ENCODE measurements around the gene FIGLA. TPM values are rescaled to one million over a fixed set of nuclear protein-coding genes. Genes with fewer than 3 reads are reported as not detected.

Gene FIGLA
- polyA plus RNA-seq, 1 donor = not detected

DNA sequence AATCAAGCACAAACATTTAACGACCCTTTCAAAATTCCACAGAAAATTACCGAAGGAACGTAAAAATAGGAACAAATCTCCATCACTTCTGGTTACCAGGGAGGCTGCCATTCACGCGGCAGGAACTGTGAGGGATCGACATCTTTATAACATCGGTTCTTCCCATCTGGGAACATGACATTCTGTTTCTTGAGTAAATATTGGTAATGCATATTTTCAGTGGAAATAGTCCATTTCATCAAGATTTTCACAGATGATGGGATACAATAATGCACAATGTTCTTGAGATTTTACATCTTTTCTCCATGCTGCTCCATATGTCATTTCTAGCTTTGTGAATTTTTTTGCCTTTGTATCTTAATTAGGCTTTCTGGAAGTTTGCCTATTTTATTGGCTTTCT is 32.5 kb downstream of the FIGLA start:
- no peaks in the 10 kb centered on the region for H3K36me3 ChIP-seq (ENCODE audit: control insufficient read depth, insufficient read depth, low read length)
- no peaks in the 10 kb centered on the region for H3K4me1 ChIP-seq (ENCODE audit: control insufficient read depth, insufficient read depth, low read length)
- H3K9me3 ChIP-seq (ENCODE audit: control insufficient read depth, low read depth, low read length) = no peaks in the 10 kb centered on the region
- H3K27me3 ChIP-seq (ENCODE audit: control insufficient read depth, insufficient read depth, low read length) = peaks cover 33% of the 10 kb centered on the region
- H3K27ac ChIP-seq (ENCODE audit: low read length) = no peak overlapping the region
- no peak for DNase-seq
- no peak overlapping the region for H3K4me3 ChIP-seq (ENCODE audit: low read length)
- 90% methylated on average over 4 of the region's 7 CpGs for WGBS (ENCODE audit: insufficient coverage, low lambda C conversion rate)

DNA sequence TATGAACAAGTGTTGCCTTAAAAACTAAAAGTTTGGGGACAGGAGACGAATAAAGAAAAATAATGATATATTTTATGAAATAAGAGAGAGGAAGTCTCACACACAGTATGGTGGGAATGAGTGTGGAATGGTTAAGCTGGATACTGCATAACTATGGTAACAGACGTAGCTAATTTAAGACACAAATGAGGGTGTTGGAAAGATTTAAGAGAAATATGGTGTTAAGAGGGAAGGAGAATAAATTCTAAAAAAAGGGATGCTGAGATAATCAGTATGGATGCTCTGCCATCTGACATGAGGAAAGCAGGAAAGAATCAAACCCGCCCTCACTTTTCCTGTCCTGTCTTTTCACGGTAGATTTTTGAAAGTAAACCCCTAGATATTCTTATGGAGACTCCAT is 33.1 kb downstream of the FIGLA start:
- no peaks in the 10 kb centered on the region for H3K4me1 ChIP-seq (ENCODE audit: control insufficient read depth, insufficient read depth, low read length)
- no peak overlapping the region for H3K4me3 ChIP-seq (ENCODE audit: low read length)
- peaks cover 37% of the 10 kb centered on the region for H3K27me3 ChIP-seq (ENCODE audit: control insufficient read depth, insufficient read depth, low read length)
- DNase-seq = no peak
- H3K27ac ChIP-seq (ENCODE audit: low read length) = no peak overlapping the region
- 78% methylated on average over 1 of the region's 4 CpGs for WGBS (ENCODE audit: insufficient coverage, low lambda C conversion rate)
- H3K36me3 ChIP-seq (ENCODE audit: control insufficient read depth, insufficient read depth, low read length) = no peaks in the 10 kb centered on the region
- no peaks in the 10 kb centered on the region for H3K9me3 ChIP-seq (ENCODE audit: control insufficient read depth, low read depth, low read length)

DNA sequence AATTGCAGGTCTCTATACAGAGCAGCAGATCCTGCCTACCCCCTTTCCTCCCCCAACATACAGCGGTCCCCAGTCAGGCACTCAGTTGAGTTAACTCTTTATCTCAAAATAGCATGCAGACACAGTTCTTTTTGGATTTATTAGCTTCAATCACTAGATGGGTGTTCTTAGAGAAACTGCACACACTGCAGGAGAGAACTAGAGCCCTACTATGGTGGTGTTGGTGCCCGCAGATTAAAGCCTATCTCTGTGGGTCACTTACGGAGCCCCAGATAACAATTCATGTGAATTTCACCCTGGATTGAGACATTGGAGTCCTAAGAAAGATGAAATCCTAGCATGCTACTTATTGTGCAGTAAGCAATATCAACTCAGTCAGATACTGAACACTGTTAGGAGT is 34.3 kb downstream of the FIGLA start:
- Histone ChIP-seq H3K4me1 (ENCODE audit: control insufficient read depth, insufficient read depth, low read length) (no peaks in the 10 kb centered on the region), H3K27ac (ENCODE audit: low read length) (no peak overlapping the region), H3K9me3 (ENCODE audit: control insufficient read depth, low read depth, low read length) (no peaks in the 10 kb centered on the region), H3K36me3 (ENCODE audit: control insufficient read depth, insufficient read depth, low read length) (no peaks in the 10 kb centered on the region), H3K27me3 (ENCODE audit: control insufficient read depth, insufficient read depth, low read length) (peaks cover 37% of the 10 kb centered on the region), H3K4me3 (ENCODE audit: low read length) (no peak overlapping the region)
- no CpG with 5 or more reads among the region's 3 CpGs for WGBS (ENCODE audit: insufficient coverage, low lambda C conversion rate)
- no peak for DNase-seq

DNA sequence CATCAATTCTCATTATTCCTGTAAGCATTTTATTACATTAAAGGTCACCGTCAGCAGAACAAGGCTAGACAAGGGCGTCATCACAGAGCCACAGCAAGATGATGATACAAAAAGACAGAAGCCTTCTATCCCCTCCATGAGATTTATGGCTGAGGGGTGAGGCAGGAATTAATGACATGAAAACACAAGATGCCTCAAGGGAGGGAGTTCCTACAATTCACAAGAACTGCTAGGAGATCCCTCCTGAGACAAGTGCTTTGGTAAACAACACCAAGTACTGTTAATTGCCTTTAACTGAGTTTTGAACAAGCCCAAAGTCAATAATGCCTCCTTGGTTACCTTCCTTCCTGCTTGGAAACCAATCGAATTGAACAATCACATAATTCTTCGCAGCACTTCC is 36.5 kb downstream of the FIGLA start:
- Histone ChIP-seq H3K27ac (ENCODE audit: low read length) (no peak overlapping the region), H3K36me3 (ENCODE audit: control insufficient read depth, insufficient read depth, low read length) (no peaks in the 10 kb centered on the region), H3K9me3 (ENCODE audit: control insufficient read depth, low read depth, low read length) (no peaks in the 10 kb centered on the region), H3K27me3 (ENCODE audit: control insufficient read depth, insufficient read depth, low read length) (peaks cover 37% of the 10 kb centered on the region), H3K4me3 (ENCODE audit: low read length) (no peak overlapping the region), H3K4me1 (ENCODE audit: control insufficient read depth, insufficient read depth, low read length) (no peaks in the 10 kb centered on the region)
- WGBS (ENCODE audit: insufficient coverage, low lambda C conversion rate) = 17% methylated on average over 2 of the region's 4 CpGs
- DNase-seq = no peak

- peaks cover 32% of the 10 kb centered on the region for H3K27me3 ChIP-seq (ENCODE audit: control insufficient read depth, insufficient read depth, low read length)
Measured at GRCh38 chr2:70753031-70753430, 37.4 kb downstream of the FIGLA start.

GRCh38 chr2:70752396-70752795 is 38.0 kb downstream of the FIGLA start:
- H3K27ac ChIP-seq (ENCODE audit: low read length) = no peak overlapping the region
- 80% methylated on average over 1 of the region's 1 CpG for WGBS (ENCODE audit: insufficient coverage, low lambda C conversion rate)
- H3K9me3 ChIP-seq (ENCODE audit: control insufficient read depth, low read depth, low read length) = no peaks in the 10 kb centered on the region
- H3K36me3 ChIP-seq (ENCODE audit: control insufficient read depth, insufficient read depth, low read length) = no peaks in the 10 kb centered on the region
- H3K4me3 ChIP-seq (ENCODE audit: low read length) = no peak overlapping the region
- DNase-seq = no peak
- H3K4me1 ChIP-seq (ENCODE audit: control insufficient read depth, insufficient read depth, low read length) = no peaks in the 10 kb centered on the region
- peaks cover 32% of the 10 kb centered on the region for H3K27me3 ChIP-seq (ENCODE audit: control insufficient read depth, insufficient read depth, low read length)

More at GRCh38 chr2:70753031-70753430, 37.4 kb downstream of the FIGLA start:
- no peak overlapping the region for H3K4me3 ChIP-seq (ENCODE audit: low read length)
- no peaks in the 10 kb centered on the region for H3K36me3 ChIP-seq (ENCODE audit: control insufficient read depth, insufficient read depth, low read length)
- H3K27ac ChIP-seq (ENCODE audit: low read length) = no peak overlapping the region
- no peaks in the 10 kb centered on the region for H3K4me1 ChIP-seq (ENCODE audit: control insufficient read depth, insufficient read depth, low read length)
- no peaks in the 10 kb centered on the region for H3K9me3 ChIP-seq (ENCODE audit: control insufficient read depth, low read depth, low read length)
- no peak for DNase-seq

DNA sequence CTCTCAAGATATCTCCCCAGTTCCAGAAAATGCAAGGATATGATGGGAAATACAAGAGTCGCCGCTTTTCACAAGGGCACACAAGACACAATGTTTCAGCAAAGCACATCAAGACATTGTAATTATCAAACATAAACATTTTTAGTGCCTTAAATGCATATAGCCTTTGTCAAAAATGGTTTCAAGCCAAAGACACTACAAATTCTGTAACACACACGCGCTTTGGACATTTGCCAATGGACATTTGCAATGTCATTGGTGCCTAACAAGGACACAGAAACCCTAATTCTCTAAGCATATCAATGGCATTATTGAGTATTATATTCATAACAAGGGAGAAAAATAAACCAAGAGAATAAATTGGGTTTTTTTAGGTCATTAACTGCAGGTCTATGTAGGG is 38.6 kb downstream of the FIGLA start:
- Histone ChIP-seq H3K4me3 (ENCODE audit: low read length) (no peak overlapping the region), H3K4me1 (ENCODE audit: control insufficient read depth, insufficient read depth, low read length) (no peaks in the 10 kb centered on the region), H3K27ac (ENCODE audit: low read length) (no peak overlapping the region), H3K27me3 (ENCODE audit: control insufficient read depth, insufficient read depth, low read length) (peaks cover 32% of the 10 kb centered on the region), H3K36me3 (ENCODE audit: control insufficient read depth, insufficient read depth, low read length) (no peaks in the 10 kb centered on the region), H3K9me3 (ENCODE audit: control insufficient read depth, low read depth, low read length) (no peaks in the 10 kb centered on the region)
- 93% methylated on average over 3 of the region's 4 CpGs for WGBS (ENCODE audit: insufficient coverage, low lambda C conversion rate)
- DNase-seq = no peak

DNA sequence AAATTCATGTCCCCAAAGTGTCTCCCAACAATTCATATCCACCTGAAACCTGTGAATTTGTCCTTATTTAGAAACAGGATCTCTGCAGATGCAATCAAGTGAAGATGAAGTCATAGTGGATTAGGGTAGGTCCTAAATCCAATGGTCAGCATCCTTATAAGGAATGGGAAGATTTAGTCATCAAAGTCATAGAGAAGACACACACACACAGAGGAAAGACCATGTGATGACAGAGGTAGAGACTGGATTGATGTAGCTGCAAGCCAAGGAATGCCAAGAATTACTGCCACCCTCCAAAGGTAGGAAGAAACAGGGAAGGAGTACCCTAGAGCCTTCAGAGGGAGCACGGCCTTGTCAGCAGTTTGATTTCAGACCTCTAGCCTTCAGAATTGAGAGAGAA is 40.1 kb downstream of the FIGLA start:
- DNase-seq = no peak
- H3K4me1 ChIP-seq (ENCODE audit: control insufficient read depth, insufficient read depth, low read length) = no peaks in the 10 kb centered on the region
- H3K27ac ChIP-seq (ENCODE audit: low read length) = no peak overlapping the region
- peaks cover 30% of the 10 kb centered on the region for H3K27me3 ChIP-seq (ENCODE audit: control insufficient read depth, insufficient read depth, low read length)
- H3K36me3 ChIP-seq (ENCODE audit: control insufficient read depth, insufficient read depth, low read length) = no peaks in the 10 kb centered on the region
- H3K4me3 ChIP-seq (ENCODE audit: low read length) = no peak overlapping the region
- H3K9me3 ChIP-seq (ENCODE audit: control insufficient read depth, low read depth, low read length) = no peaks in the 10 kb centered on the region
- WGBS (ENCODE audit: insufficient coverage, low lambda C conversion rate) = no CpG with 5 or more reads among the region's 1 CpG

GRCh38 chr2:70748002-70748784 is 42.2 kb downstream of the FIGLA start:
- Histone ChIP-seq H3K4me1 (ENCODE audit: control insufficient read depth, insufficient read depth, low read length) (no peaks in the 10 kb centered on the region), H3K9me3 (ENCODE audit: control insufficient read depth, low read depth, low read length) (no peaks in the 10 kb centered on the region), H3K4me3 (ENCODE audit: low read length) (no peak overlapping the region), H3K27ac (ENCODE audit: low read length) (no peak overlapping the region), H3K27me3 (ENCODE audit: control insufficient read depth, insufficient read depth, low read length) (peaks cover 12% of the 10 kb centered on the region), H3K36me3 (ENCODE audit: control insufficient read depth, insufficient read depth, low read length) (no peaks in the 10 kb centered on the region)
- whole genome bisulfite sequencing (ENCODE audit: insufficient coverage, low lambda C conversion rate) = no CpG with 5 or more reads among the region's 1 CpG
- DNase-seq = no peak

GRCh38 chr2:70747284-70747683 is 43.2 kb downstream of the FIGLA start:
- no peaks in the 10 kb centered on the region for H3K36me3 ChIP-seq (ENCODE audit: control insufficient read depth, insufficient read depth, low read length)
- DNase-seq = no peak
- no peak overlapping the region for H3K27ac ChIP-seq (ENCODE audit: low read length)
- H3K4me1 ChIP-seq (ENCODE audit: control insufficient read depth, insufficient read depth, low read length) = no peaks in the 10 kb centered on the region
- no peaks in the 10 kb centered on the region for H3K9me3 ChIP-seq (ENCODE audit: control insufficient read depth, low read depth, low read length)
- peaks cover 8% of the 10 kb centered on the region for H3K27me3 ChIP-seq (ENCODE audit: control insufficient read depth, insufficient read depth, low read length)
- no peak overlapping the region for H3K4me3 ChIP-seq (ENCODE audit: low read length)
- no CpG with 5 or more reads among the region's 3 CpGs for WGBS (ENCODE audit: insufficient coverage, low lambda C conversion rate)

Data from large intestine (tissue), 3 donors.